Gastrocnemius medialis (tissue), 4 donors: ENCODE data around the gene PAGE2. TPM values are rescaled to one million over a fixed set of nuclear protein-coding genes. Genes with fewer than 3 reads are reported as not detected.
A peak's percentile ranks its signal among the peaks of the same experiment; 100 is the strongest.
"Not testable (repeated sequence)": the region's sequence is repeated elsewhere in the genome, so short reads cannot be mapped to it uniquely, and the experiment has no call there.

Experiments
- ATAC-seq, 2 donors: fragments of 150-250 bp; one replicate each; pipeline ENCODE4 v1.9.1; 2016
- DNase-seq, 2 donors: peaks; one replicate each; pipeline ENCODE4 v3.0.0-alpha.2; 2019
- H3K27ac ChIP-seq, 4 donors: fragments of 200-600 bp; sonication (generic); 1 replicate in 1 of 4; 2 replicates in 3 of 4; pipeline ENCODE4 v1.5.1; 2016 to 2018; ENCODE audit warnings: mild to moderate bottlenecking in 2 of 4, moderate library complexity in 1 of 4
- H3K27me3 ChIP-seq, 3 donors: fragments of 200-600 bp; sonication (generic) in 2 of 3; 1 replicate in 1 of 3; 2 replicates in 2 of 3; pipeline versions ENCODE4 v1.5.1 to v1.6.0; 2016 to 2019; ENCODE audit warnings: mild to moderate bottlenecking in 1 of 3, moderate library complexity in 1 of 3
- H3K36me3 ChIP-seq, 2 donors: fragments of 200-600 bp; sonication (generic) in 1 of 2; one replicate each; pipeline ENCODE4 v1.5.1; 2017 to 2018
- H3K4me1 ChIP-seq, 2 donors: fragments of 200-600 bp; sonication (generic) in 1 of 2; one replicate each; pipeline ENCODE4 v1.5.1; 2016 to 2017; ENCODE audit warnings: mild to moderate bottlenecking in 2 of 2
- H3K4me3 ChIP-seq, 4 donors: fragments of 200-600 bp; sonication (generic) in 3 of 4; 1 replicate in 1 of 4; 2 replicates in 3 of 4; pipeline ENCODE4 v1.5.1; 2016 to 2019; ENCODE audit warnings: mild to moderate bottlenecking in 2 of 4
- H3K9me3 ChIP-seq, 3 donors: fragments of 200-600 bp; sonication (generic) in 2 of 3; 1 replicate in 1 of 3; 2 replicates in 2 of 3; pipeline ENCODE4 v1.5.1; 2016 to 2019
- POLR2A ChIP-seq, 2 donors: fragments of 450-650 bp; IDR thresholded peaks; one replicate each; pipeline ENCODE4 v1.6.1; 2017; ENCODE audit warnings: antibody characterized with exemption in 2 of 2, mild to moderate bottlenecking in 2 of 2, moderate library complexity in 2 of 2
- in situ Hi-C, 4 donors: fragments of 200-750 bp; cut with MboI; loops; one replicate each; pipeline versions ENCODE4 v1.15.0 to v1.8.0; 2017; ENCODE audit warnings: low sequenced_read_pairs in 4 of 4
- intact Hi-C: fragments of 100-400 bp; cut with DNase I; formaldehyde crosslinking; loops from one replicate; pipeline ENCODE4 v1.15.1; 2023; ENCODE audit warnings: low total_unique reads
- total RNA-seq, 4 donors: library from RNA; depleted of rRNA; stranded (reverse); fragments of >200 nt; gene quantifications; one replicate each; pipeline versions ENCODE4 v1.1.0 to v1.2.3, GENCODE V29; 2016
- TF ChIP-seq, protein P1 (sequence below), 5 experiments: fragments of 450-650 bp in 3 of 5; fragments of 200-600 bp in 2 of 5; sonication (generic) in 2 of 5; IDR thresholded peaks in 4 of 5; conservative IDR thresholded peaks in 1 of 5; 1 replicate in 4 of 5; 2 replicates in 1 of 5; pipeline ENCODE4 v1.5.1; 2016 to 2019; ENCODE audit warnings: antibody characterized with exemption in 5 of 5, mild to moderate bottlenecking in 3 of 5, moderate library complexity in 3 of 5

PAGE2 gene
- total RNA-seq, 4 donors from 2014 or later, result not detected

DNA sequence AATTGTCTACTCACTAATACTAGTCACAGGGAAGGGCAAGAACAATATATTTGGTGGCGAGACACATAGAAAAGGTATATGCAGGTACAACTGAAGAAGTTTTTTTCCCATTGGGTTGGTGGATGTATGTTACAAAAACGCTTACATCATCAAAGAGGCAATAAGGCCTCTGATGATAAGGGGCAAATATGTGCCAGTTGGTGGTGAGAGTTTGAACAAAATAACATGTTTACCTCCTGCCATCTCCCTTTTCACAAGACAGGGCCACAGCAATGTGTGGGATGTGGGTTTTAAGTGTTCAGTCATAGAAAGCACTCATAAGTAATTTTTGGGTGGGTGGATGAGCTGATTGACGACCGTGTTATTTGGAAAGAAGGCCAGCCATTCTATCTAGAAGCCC is 41.7 kb downstream of the PAGE2 start:
- H3K4me1 ChIP-seq, result no peaks in the 10 kb centered on the region
- in situ Hi-C loops (loop anchor here in 1 of 4 donors (10.0 kb wide), 1 partner anchor 214 kb away; no protein-coding TSS in a partner anchor), intact Hi-C loops (no loop called here)
- H3K9me3 ChIP-seq, result no peaks in the 10 kb centered on the region
- TF ChIP-seq POLR2A (IDR thresholded peaks at IDR 0.05), result no peak
- TF ChIP-seq, protein P1, sequence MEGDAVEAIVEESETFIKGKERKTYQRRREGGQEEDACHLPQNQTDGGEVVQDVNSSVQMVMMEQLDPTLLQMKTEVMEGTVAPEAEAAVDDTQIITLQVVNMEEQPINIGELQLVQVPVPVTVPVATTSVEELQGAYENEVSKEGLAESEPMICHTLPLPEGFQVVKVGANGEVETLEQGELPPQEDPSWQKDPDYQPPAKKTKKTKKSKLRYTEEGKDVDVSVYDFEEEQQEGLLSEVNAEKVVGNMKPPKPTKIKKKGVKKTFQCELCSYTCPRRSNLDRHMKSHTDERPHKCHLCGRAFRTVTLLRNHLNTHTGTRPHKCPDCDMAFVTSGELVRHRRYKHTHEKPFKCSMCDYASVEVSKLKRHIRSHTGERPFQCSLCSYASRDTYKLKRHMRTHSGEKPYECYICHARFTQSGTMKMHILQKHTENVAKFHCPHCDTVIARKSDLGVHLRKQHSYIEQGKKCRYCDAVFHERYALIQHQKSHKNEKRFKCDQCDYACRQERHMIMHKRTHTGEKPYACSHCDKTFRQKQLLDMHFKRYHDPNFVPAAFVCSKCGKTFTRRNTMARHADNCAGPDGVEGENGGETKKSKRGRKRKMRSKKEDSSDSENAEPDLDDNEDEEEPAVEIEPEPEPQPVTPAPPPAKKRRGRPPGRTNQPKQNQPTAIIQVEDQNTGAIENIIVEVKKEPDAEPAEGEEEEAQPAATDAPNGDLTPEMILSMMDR (IDR thresholded peaks at IDR 0.05 in 4 of 5, conservative IDR thresholded peaks at IDR 0.05 in 1 of 5), result no peak
- no peak for DNase-seq
- peaks cover 0 to 4% (median 0%) of the 10 kb centered on the region in 3 donors for H3K27me3 ChIP-seq
- H3K4me3 ChIP-seq, result no peak overlapping the region
- H3K36me3 ChIP-seq, result no peaks in the 10 kb centered on the region
- no peak for ATAC-seq
- no peak overlapping the region for H3K27ac ChIP-seq

DNA sequence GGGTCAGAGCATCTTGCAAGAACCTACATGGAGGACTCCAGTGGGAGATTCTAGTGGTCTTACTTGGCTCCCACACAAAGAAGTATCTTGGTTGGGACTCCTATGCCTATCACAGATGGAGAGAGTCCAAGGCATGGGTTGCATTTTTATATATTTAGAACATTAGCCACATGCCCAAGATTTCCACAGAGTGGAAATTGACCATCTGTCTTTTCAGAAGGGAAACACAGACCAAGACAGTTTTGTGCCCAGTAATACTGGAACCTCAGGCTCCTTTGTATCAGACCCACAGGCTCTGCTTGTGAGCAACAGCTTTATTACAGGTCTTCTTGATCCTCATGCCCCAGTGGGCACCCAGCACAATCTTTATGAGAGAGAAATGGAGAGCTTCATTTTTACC is 43.6 kb downstream of the PAGE2 start:
- no peak for ATAC-seq
- intact Hi-C loops (no loop called here), in situ Hi-C loops (loop anchor here in 1 of 4 donors (10.0 kb wide), 1 partner anchor 212 kb away; no protein-coding TSS in a partner anchor)
- Histone ChIP-seq H3K4me1 (no peaks in the 10 kb centered on the region), H3K27me3 (peaks cover 0 to 4% (median 0%) of the 10 kb centered on the region in 3 donors), H3K4me3 (no peak overlapping the region), H3K27ac (no peak overlapping the region), H3K36me3 (no peaks in the 10 kb centered on the region), H3K9me3 (no peaks in the 10 kb centered on the region)
- TF ChIP-seq, protein P1 (IDR thresholded peaks at IDR 0.05 in 4 of 5, conservative IDR thresholded peaks at IDR 0.05 in 1 of 5), result no peak
- no peak for TF ChIP-seq POLR2A (IDR thresholded peaks at IDR 0.05)
- DNase-seq, result no peak

DNA sequence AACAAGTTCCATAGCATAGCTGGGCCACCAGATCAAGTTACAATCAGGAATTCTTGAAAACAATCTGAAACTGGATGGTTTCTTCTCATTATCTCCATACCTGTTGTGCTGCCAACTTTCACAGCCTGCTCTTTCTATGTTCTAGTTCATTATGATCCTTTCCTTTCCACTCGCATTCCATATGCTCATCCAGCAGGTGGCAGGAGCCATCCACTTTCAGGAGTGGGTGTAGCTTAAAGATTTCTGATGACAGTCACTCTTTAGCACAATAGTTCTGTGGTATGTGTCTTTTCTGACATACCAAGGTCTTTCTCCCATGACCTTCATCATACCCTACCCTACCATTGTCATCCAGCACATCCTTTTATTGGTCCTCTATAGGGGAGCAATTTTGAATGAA is 46.4 kb downstream of the PAGE2 start:
- intact Hi-C loops (loop anchor here (2.0 kb wide), 1 partner anchor 208 kb away; no protein-coding TSS in a partner anchor), in situ Hi-C loops (loop anchor here in 1 of 4 donors (10.0 kb wide), 1 partner anchor 210 kb away; no protein-coding TSS in a partner anchor)
- Histone ChIP-seq H3K27me3 (no peaks in the 10 kb centered on the region), H3K9me3 (no peaks in the 10 kb centered on the region), H3K27ac (no peak overlapping the region), H3K4me3 (no peak overlapping the region), H3K4me1 (no peaks in the 10 kb centered on the region), H3K36me3 (no peaks in the 10 kb centered on the region)
- TF ChIP-seq POLR2A (IDR thresholded peaks at IDR 0.05), result no peak
- TF ChIP-seq, protein P1 (IDR thresholded peaks at IDR 0.05 in 4 of 5, conservative IDR thresholded peaks at IDR 0.05 in 1 of 5), result peak in 4 of 5 experiments; percentile 43 to 59 (median 48)
- ATAC-seq (peak in 1 of 2 donors; percentile 61), DNase-seq (peak; percentile 1 to 13)

DNA sequence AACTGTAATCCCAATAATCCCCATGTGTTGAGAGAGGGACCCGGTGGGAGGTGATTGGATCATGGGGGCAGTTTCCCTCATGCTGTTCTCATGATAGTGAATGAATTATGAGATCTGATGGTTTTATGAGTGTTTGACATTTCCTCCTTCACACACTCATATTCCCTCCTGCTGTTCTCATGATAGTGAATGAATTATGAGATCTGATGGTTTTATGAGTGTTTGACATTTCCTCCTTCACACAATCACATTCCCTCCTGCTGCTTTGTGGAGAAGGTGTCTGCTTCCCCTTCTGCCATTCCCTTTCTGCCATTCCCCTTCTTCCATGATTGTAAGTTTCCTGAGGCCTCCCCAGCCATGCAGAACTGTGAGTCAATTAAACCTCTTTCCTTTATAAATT is 52.0 kb downstream of the PAGE2 start:
- H3K4me1 ChIP-seq, in situ Hi-C loops, H3K27me3 ChIP-seq, H3K36me3 ChIP-seq, ATAC-seq, intact Hi-C loops, H3K4me3 ChIP-seq, H3K9me3 ChIP-seq, H3K27ac ChIP-seq, DNase-seq: not testable (repeated sequence)

Other genes with a start within 250 kb of the PAGE2 start
- gene TRO, start 168.2 kb upstream of the PAGE2 start, total RNA-seq, result 1 to 10 TPM in 1 of 4 donors, under 1 TPM in 3; 0.12 to 1.2 (median 0.53) TPM
- gene PFKFB1, start 94.8 kb upstream of the PAGE2 start, total RNA-seq, result 10 to 100 TPM in 2 of 4 donors, 1 to 10 TPM in 2; 4.3 to 40.1 (median 13.9) TPM
- 10 to 100 TPM in 1 of 4 donors, 1 to 10 TPM in 3; 8.3 to 17.2 (median 8.8) TPM for gene APEX2, start 88.7 kb upstream of the PAGE2 start, total RNA-seq
- gene ALAS2, start 58.0 kb upstream of the PAGE2 start, total RNA-seq, result 1 to 10 TPM in 1 of 4 donors, under 1 TPM in 1, not detected in 2; 0.58 to 2.2 TPM
- not detected for gene PAGE2B, start 14.0 kb upstream of the PAGE2 start, total RNA-seq
- gene PAGE5, start 131.3 kb downstream of the PAGE2 start, total RNA-seq, result not detected
- not detected for gene PAGE3, start 175.9 kb downstream of the PAGE2 start, total RNA-seq